Neural cell (in vitro differentiated cells): ENCODE data around the gene RNF144A.

Source experiments
- CTCF ChIP-seq: fragments of 450-650 bp; IDR thresholded peaks from 2 replicates; pipeline ENCODE4 v1.5.1; 2014; ENCODE audit warnings: antibody characterized with exemption, mild to moderate bottlenecking, moderate library complexity; ENCODE audit not compliant: poor library complexity, severe bottlenecking
- RAD21 ChIP-seq: fragments of 450-650 bp; conservative IDR thresholded peaks from 2 replicates; pipeline ENCODE4 v1.6.1; 2014; ENCODE audit warnings: antibody characterized with exemption, mild to moderate bottlenecking, moderate library complexity

DNA sequence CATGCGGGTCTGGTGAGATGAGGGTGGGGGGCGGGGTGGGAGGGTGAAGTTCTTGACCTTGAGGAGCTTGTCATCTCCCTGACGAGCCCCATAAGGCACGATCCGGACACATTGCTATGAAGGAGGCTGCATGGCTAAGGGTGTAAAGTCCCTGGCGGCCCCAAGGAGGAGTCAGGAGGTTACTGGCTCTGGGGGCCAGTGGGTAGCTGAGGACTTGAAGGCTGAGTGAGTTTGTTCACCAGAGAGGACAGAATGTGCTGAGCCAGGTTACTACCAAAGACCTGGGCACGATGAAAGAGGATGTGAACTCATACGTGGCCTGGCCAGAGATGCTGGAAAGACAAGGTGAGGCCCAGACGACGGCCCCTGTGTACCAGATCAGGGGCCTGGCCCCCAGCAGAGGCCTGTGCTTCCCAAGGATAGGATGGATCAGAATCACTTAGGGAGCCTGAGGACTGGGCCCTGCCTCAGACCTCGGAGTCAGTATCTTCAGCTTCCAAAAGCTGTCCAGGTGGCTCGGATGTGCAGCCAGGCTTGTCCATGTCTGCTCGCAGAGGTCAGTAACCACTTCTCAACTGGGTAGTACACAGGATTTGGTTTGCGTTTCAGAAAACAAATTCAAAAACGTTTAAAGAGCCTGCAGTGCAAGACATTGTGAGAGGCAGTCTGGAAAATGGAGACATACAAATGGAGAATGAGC, 110.9 kb downstream of the RNF144A start:
- TF ChIP-seq RAD21 (no peak), CTCF (no peak)
